Measurements from ENCODE around the gene TUT4. TPM values are rescaled to one million over a fixed set of nuclear protein-coding genes. Genes with fewer than 3 reads are reported as not detected.

TUT4 gene
- total RNA-seq, 1 donor from 2014 or later = 103 TPM

GRCh38 chr1:52424231-52424636 lies 128.7 kb downstream of the TUT4 start:
- no peak overlapping the region for H3K27ac ChIP-seq (ENCODE audit: low read depth, low read length)

GRCh38 chr1:52423771-52424170 lies 129.1 kb downstream of the TUT4 start:
- Histone ChIP-seq H3K27ac (ENCODE audit: low read depth, low read length) (no peak overlapping the region), H3K27me3 (ENCODE audit: control insufficient read depth in 3 of 3, insufficient read depth in 3 of 3, low read length in 3 of 3) (no peaks in the 10 kb centered on the region), H3K9me3 (ENCODE audit: control insufficient read depth in 3 of 3, low read length in 3 of 3) (no peaks in the 10 kb centered on the region), H3K9ac (ENCODE audit: low read depth in 1 of 3, low read length in 3 of 3) (no peak overlapping the region), H3K4me3 (ENCODE audit: low read length in 3 of 3) (no peak overlapping the region), H3K4me1 (ENCODE audit: control insufficient read depth in 3 of 3, insufficient read depth in 3 of 3, low read length in 3 of 3) (no peaks in the 10 kb centered on the region), H3K36me3 (ENCODE audit: control insufficient read depth in 3 of 3, insufficient read depth in 3 of 3, low read length in 3 of 3) (peaks cover 8 to 44% (median 9%) of the 10 kb centered on the region in 3 donors)

More at GRCh38 chr1:52424231-52424636, 128.7 kb downstream of the TUT4 start:
- Histone ChIP-seq H3K9ac (ENCODE audit: low read depth in 1 of 3, low read length in 3 of 3) (no peak overlapping the region), H3K4me3 (ENCODE audit: low read length in 3 of 3) (no peak overlapping the region), H3K36me3 (ENCODE audit: control insufficient read depth in 3 of 3, insufficient read depth in 3 of 3, low read length in 3 of 3) (peaks cover 7 to 41% (median 8%) of the 10 kb centered on the region in 3 donors), H3K27me3 (ENCODE audit: control insufficient read depth in 3 of 3, insufficient read depth in 3 of 3, low read length in 3 of 3) (no peaks in the 10 kb centered on the region), H3K9me3 (ENCODE audit: control insufficient read depth in 3 of 3, low read length in 3 of 3) (no peaks in the 10 kb centered on the region), H3K4me1 (ENCODE audit: control insufficient read depth in 3 of 3, insufficient read depth in 3 of 3, low read length in 3 of 3) (no peaks in the 10 kb centered on the region)

- Histone ChIP-seq H3K4me1 (ENCODE audit: control insufficient read depth in 3 of 3, insufficient read depth in 3 of 3, low read length in 3 of 3) (no peaks in the 10 kb centered on the region), H3K9me3 (ENCODE audit: control insufficient read depth in 3 of 3, low read length in 3 of 3) (no peaks in the 10 kb centered on the region), H3K36me3 (ENCODE audit: control insufficient read depth in 3 of 3, insufficient read depth in 3 of 3, low read length in 3 of 3) (peaks cover 10 to 48% (median 16%) of the 10 kb centered on the region in 3 donors), H3K4me3 (ENCODE audit: low read length in 3 of 3) (no peak overlapping the region), H3K27ac (ENCODE audit: low read depth, low read length) (no peak overlapping the region), H3K27me3 (ENCODE audit: control insufficient read depth in 3 of 3, insufficient read depth in 3 of 3, low read length in 3 of 3) (no peaks in the 10 kb centered on the region), H3K9ac (ENCODE audit: low read depth in 1 of 3, low read length in 3 of 3) (no peak overlapping the region)
These were observed 129.8 kb downstream of the TUT4 start for GRCh38 chr1:52423055-52423454.

DNA sequence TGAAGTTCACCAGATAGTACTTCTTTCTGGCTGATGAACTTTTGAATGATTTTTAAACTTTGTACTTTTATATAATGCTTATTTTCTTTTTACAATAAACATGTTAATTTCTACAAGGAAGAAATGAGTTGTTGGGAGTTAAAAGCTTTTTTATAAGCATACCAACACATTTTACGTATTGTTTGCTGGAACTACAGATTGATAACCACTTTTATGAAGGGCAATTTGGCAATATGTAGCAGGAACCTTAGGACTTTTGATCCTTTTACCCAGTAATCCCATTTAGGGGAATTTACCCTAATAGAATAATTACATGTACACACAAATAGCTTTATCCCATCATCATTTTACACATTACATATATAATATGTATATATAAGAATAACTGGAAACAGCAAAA lies 132.2 kb downstream of the TUT4 start:
- no peak overlapping the region for H3K9ac ChIP-seq (ENCODE audit: low read depth in 1 of 3, low read length in 3 of 3)
- peaks cover 14 to 54% (median 33%) of the 10 kb centered on the region in 3 donors for H3K36me3 ChIP-seq (ENCODE audit: control insufficient read depth in 3 of 3, insufficient read depth in 3 of 3, low read length in 3 of 3)
- H3K4me1 ChIP-seq (ENCODE audit: control insufficient read depth in 3 of 3, insufficient read depth in 3 of 3, low read length in 3 of 3) = no peaks in the 10 kb centered on the region
- H3K9me3 ChIP-seq (ENCODE audit: control insufficient read depth in 3 of 3, low read length in 3 of 3) = no peaks in the 10 kb centered on the region
- H3K4me3 ChIP-seq (ENCODE audit: low read length in 3 of 3) = no peak overlapping the region
- no peaks in the 10 kb centered on the region for H3K27me3 ChIP-seq (ENCODE audit: control insufficient read depth in 3 of 3, insufficient read depth in 3 of 3, low read length in 3 of 3)
- H3K27ac ChIP-seq (ENCODE audit: low read depth, low read length) = no peak overlapping the region

- H3K9ac ChIP-seq (ENCODE audit: low read depth in 1 of 3, low read length in 3 of 3) = no peak overlapping the region
- H3K4me3 ChIP-seq (ENCODE audit: low read length in 3 of 3) = no peak overlapping the region
- H3K4me1 ChIP-seq (ENCODE audit: control insufficient read depth in 3 of 3, insufficient read depth in 3 of 3, low read length in 3 of 3) = no peaks in the 10 kb centered on the region
- peaks cover 40 to 66% (median 66%) of the 10 kb centered on the region in 3 donors for H3K36me3 ChIP-seq (ENCODE audit: control insufficient read depth in 3 of 3, insufficient read depth in 3 of 3, low read length in 3 of 3)
- no peaks in the 10 kb centered on the region for H3K9me3 ChIP-seq (ENCODE audit: control insufficient read depth in 3 of 3, low read length in 3 of 3)
- no peak overlapping the region for H3K27ac ChIP-seq (ENCODE audit: low read depth, low read length)
- no peaks in the 10 kb centered on the region for H3K27me3 ChIP-seq (ENCODE audit: control insufficient read depth in 3 of 3, insufficient read depth in 3 of 3, low read length in 3 of 3)
These were observed 136.1 kb downstream of the TUT4 start for GRCh38 chr1:52416811-52417210.

GRCh38 chr1:52414942-52415341 lies 137.9 kb downstream of the TUT4 start:
- Histone ChIP-seq H3K27ac (ENCODE audit: low read depth, low read length) (no peak overlapping the region), H3K9me3 (ENCODE audit: control insufficient read depth in 3 of 3, low read length in 3 of 3) (no peaks in the 10 kb centered on the region), H3K27me3 (ENCODE audit: control insufficient read depth in 3 of 3, insufficient read depth in 3 of 3, low read length in 3 of 3) (no peaks in the 10 kb centered on the region), H3K36me3 (ENCODE audit: control insufficient read depth in 3 of 3, insufficient read depth in 3 of 3, low read length in 3 of 3) (peaks cover 51 to 79% (median 73%) of the 10 kb centered on the region in 3 donors), H3K4me3 (ENCODE audit: low read length in 3 of 3) (no peak overlapping the region), H3K9ac (ENCODE audit: low read depth in 1 of 3, low read length in 3 of 3) (no peak overlapping the region), H3K4me1 (ENCODE audit: control insufficient read depth in 3 of 3, insufficient read depth in 3 of 3, low read length in 3 of 3) (no peaks in the 10 kb centered on the region)

- Histone ChIP-seq H3K27ac (ENCODE audit: low read depth, low read length) (no peak overlapping the region), H3K36me3 (ENCODE audit: control insufficient read depth in 3 of 3, insufficient read depth in 3 of 3, low read length in 3 of 3) (peaks cover 56 to 86% (median 76%) of the 10 kb centered on the region in 3 donors), H3K9me3 (ENCODE audit: control insufficient read depth in 3 of 3, low read length in 3 of 3) (no peaks in the 10 kb centered on the region), H3K9ac (ENCODE audit: low read depth in 1 of 3, low read length in 3 of 3) (no peak overlapping the region), H3K4me1 (ENCODE audit: control insufficient read depth in 3 of 3, insufficient read depth in 3 of 3, low read length in 3 of 3) (no peaks in the 10 kb centered on the region), H3K27me3 (ENCODE audit: control insufficient read depth in 3 of 3, insufficient read depth in 3 of 3, low read length in 3 of 3) (no peaks in the 10 kb centered on the region), H3K4me3 (ENCODE audit: low read length in 3 of 3) (no peak overlapping the region)
These were observed 139.4 kb downstream of the TUT4 start for GRCh38 chr1:52413410-52413989.

DNA sequence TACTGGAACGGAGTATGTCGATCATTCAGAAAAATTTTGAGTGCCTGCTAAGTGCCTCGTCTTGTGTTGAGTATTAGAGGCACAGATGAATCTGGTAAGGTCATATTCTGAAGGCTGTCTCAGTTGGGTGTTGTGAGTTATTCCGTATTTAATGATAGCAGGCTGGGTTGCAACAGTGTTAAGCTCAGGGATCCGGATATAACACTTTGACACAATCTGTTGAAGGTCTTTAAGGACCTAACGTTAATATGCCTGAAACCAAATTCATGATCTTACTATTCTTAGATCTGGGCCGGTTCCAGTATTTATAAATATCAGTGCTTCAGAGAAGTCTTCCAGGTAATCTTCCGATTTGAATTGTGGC lies 147.9 kb downstream of the TUT4 start:
- Histone ChIP-seq H3K9ac (ENCODE audit: low read depth in 1 of 3, low read length in 3 of 3) (peak overlapping the region; percentile 90 to 97 (median 96)), H3K9me3 (ENCODE audit: control insufficient read depth in 3 of 3, low read length in 3 of 3) (no peaks in the 10 kb centered on the region), H3K4me1 (ENCODE audit: control insufficient read depth in 3 of 3, insufficient read depth in 3 of 3, low read length in 3 of 3) (peaks cover 12 to 21% (median 15%) of the 10 kb centered on the region in 3 donors), H3K27ac (ENCODE audit: low read depth, low read length) (peak overlapping the region; percentile 92), H3K27me3 (ENCODE audit: control insufficient read depth in 3 of 3, insufficient read depth in 3 of 3, low read length in 3 of 3) (no peaks in the 10 kb centered on the region), H3K36me3 (ENCODE audit: control insufficient read depth in 3 of 3, insufficient read depth in 3 of 3, low read length in 3 of 3) (peaks cover 13 to 24% (median 20%) of the 10 kb centered on the region in 3 donors), H3K4me3 (ENCODE audit: low read length in 3 of 3) (peak overlapping the region; percentile 98 to 99 (median 99))

DNA sequence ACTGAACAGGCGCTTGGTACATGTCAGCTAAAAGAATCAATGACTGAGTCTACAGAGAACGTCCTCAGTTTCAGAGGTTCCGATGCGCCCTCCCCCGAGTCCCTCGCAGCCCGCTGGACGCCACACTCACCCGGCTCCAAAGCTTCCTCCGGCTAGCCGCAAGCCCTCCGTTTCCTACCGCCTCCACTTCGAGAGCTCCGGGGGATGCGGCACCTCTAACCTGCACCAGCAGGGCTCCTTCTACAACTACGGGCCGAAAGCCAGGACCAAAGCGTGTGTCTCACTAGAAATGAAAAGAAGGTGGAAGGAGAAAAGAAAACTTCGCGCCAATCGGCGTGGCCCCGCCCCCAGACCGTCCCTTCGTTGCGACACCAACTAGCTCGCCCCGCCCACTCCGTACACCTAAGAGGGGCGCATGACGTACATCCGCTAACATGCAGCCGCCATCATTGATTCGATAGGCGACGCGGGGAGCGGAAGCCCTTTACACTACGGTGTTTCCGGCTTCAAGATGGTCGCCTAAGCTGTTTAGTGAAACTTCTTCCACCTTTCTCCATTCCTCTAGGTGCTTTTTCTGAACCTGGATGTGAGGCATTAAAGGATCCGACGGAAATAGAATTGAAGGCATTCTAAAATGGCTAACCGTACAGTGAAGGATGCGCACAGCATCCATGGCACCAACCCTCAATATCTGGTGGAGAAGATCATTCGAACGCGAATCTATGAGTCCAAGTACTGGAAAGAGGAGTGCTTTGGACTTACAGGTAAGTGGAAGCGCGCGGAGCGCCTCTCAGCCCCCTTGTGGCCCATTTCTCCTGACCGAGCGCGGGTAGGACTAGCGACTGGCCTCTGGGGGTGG lies 148.5 kb downstream of the TUT4 start, which contains the start of the genes ORC1 and PRPF38A:
ORC1 (minus strand) TSS at position 308 of the 859 bp plus-strand sequence. CDS start 2,200 bp downstream, outside the sequence.
PRPF38A (plus strand) TSS at position 487 of the 859 bp plus-strand sequence; CDS start at position 635, 148 bp downstream.
- peaks cover 12 to 19% (median 15%) of the 10 kb centered on the region in 3 donors for H3K36me3 ChIP-seq (ENCODE audit: control insufficient read depth in 3 of 3, insufficient read depth in 3 of 3, low read length in 3 of 3)
- no peaks in the 10 kb centered on the region for H3K9me3 ChIP-seq (ENCODE audit: control insufficient read depth in 3 of 3, low read length in 3 of 3)

More for the DNA sequence above, 148.5 kb downstream of the TUT4 start, which contains the start of the genes ORC1 and PRPF38A:
- Histone ChIP-seq H3K4me1 (ENCODE audit: control insufficient read depth in 3 of 3, insufficient read depth in 3 of 3, low read length in 3 of 3) (peaks cover 12 to 21% (median 15%) of the 10 kb centered on the region in 3 donors), H3K27me3 (ENCODE audit: control insufficient read depth in 3 of 3, insufficient read depth in 3 of 3, low read length in 3 of 3) (no peaks in the 10 kb centered on the region), H3K9ac (ENCODE audit: low read depth in 1 of 3, low read length in 3 of 3) (peak within 1 kb of the TSS; percentile 90 to 97 (median 96)), H3K27ac (ENCODE audit: low read depth, low read length) (peak within 1 kb of the TSS; percentile 92), H3K4me3 (ENCODE audit: low read length in 3 of 3) (peak within 1 kb of the TSS; percentile 98 to 99 (median 99))
